ENCODE measurements around the gene RAB35.

DNA sequence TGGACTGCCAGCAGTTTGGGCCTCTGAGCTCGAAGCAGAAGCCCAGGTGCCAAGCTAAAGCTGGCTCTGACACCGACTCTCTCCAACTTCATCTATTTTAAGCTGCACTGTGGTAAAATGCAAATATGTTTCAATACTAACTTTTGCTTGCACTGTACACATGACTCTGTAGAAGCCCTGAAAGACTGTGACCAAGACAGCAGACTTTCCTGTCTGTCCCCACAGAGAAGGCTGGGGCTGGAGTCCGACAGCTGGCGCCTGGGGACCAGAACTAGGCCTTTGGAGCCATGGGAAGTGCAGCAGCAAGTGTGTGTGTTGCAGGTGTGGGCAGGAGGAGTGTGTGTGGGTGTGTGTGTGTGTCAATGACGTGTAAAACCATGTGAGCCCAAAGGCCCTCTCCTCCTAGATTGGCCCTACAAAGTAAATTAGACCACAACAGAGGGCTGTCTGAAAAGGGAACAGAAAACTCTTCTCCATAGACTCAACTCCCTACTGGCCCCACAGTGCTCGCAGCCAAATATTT lies 16.4 kb upstream of the RAB35 start:
- TF ChIP-seq, protein P1, sequence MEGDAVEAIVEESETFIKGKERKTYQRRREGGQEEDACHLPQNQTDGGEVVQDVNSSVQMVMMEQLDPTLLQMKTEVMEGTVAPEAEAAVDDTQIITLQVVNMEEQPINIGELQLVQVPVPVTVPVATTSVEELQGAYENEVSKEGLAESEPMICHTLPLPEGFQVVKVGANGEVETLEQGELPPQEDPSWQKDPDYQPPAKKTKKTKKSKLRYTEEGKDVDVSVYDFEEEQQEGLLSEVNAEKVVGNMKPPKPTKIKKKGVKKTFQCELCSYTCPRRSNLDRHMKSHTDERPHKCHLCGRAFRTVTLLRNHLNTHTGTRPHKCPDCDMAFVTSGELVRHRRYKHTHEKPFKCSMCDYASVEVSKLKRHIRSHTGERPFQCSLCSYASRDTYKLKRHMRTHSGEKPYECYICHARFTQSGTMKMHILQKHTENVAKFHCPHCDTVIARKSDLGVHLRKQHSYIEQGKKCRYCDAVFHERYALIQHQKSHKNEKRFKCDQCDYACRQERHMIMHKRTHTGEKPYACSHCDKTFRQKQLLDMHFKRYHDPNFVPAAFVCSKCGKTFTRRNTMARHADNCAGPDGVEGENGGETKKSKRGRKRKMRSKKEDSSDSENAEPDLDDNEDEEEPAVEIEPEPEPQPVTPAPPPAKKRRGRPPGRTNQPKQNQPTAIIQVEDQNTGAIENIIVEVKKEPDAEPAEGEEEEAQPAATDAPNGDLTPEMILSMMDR (IDR thresholded peaks at IDR 0.05), result no peak
- no peak for TF ChIP-seq POLR2AphosphoS5 (IDR thresholded peaks at IDR 0.05; ENCODE audit: low read depth, low read length)
- TF ChIP-seq, protein P2, sequence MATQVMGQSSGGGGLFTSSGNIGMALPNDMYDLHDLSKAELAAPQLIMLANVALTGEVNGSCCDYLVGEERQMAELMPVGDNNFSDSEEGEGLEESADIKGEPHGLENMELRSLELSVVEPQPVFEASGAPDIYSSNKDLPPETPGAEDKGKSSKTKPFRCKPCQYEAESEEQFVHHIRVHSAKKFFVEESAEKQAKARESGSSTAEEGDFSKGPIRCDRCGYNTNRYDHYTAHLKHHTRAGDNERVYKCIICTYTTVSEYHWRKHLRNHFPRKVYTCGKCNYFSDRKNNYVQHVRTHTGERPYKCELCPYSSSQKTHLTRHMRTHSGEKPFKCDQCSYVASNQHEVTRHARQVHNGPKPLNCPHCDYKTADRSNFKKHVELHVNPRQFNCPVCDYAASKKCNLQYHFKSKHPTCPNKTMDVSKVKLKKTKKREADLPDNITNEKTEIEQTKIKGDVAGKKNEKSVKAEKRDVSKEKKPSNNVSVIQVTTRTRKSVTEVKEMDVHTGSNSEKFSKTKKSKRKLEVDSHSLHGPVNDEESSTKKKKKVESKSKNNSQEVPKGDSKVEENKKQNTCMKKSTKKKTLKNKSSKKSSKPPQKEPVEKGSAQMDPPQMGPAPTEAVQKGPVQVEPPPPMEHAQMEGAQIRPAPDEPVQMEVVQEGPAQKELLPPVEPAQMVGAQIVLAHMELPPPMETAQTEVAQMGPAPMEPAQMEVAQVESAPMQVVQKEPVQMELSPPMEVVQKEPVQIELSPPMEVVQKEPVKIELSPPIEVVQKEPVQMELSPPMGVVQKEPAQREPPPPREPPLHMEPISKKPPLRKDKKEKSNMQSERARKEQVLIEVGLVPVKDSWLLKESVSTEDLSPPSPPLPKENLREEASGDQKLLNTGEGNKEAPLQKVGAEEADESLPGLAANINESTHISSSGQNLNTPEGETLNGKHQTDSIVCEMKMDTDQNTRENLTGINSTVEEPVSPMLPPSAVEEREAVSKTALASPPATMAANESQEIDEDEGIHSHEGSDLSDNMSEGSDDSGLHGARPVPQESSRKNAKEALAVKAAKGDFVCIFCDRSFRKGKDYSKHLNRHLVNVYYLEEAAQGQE (IDR thresholded peaks at IDR 0.05; ENCODE audit: insufficient read depth in 1 of 2, low read depth in 2 of 2, low read length in 1 of 2), result no peak
- TF ChIP-seq TCF7L2 (IDR thresholded peaks at IDR 0.05; ENCODE audit: low read depth, low read length), result no peak
- TF ChIP-seq SIN3A (IDR thresholded peaks at IDR 0.05; ENCODE audit: borderline replicate concordance, insufficient read depth, low read depth, low read length), result no peak

Measured in Panc1 (cell line).